ENCODE measurements around the gene KRTAP10-2.

GRCh38 chr21:44568261-44568660, 17.0 kb upstream of the KRTAP10-2 start:
- TF ChIP-seq CTCF (conservative IDR thresholded peaks at IDR 0.05; ENCODE audit: low read depth in 2 of 2) (no peak), STAT1 (IDR thresholded peaks at IDR 0.05; ENCODE audit: unreplicated experiment) (no peak), POLR2AphosphoS5 (IDR thresholded peaks at IDR 0.05; ENCODE audit: low read depth) (no peak), EZH2 (IDR thresholded peaks at IDR 0.05; ENCODE audit: low read depth, unreplicated experiment) (no peak), REST (IDR thresholded peaks at IDR 0.05; ENCODE audit: unreplicated experiment) (no peak), ETS1 (IDR thresholded peaks at IDR 0.05) (no peak), NANOG (IDR thresholded peaks at IDR 0.05; ENCODE audit: borderline replicate concordance) (no peak), CREB1 (CRISPR knock-in tag; IDR thresholded peaks at IDR 0.05; ENCODE audit: low read depth) (no peak), ZNF331 (CRISPR knock-in tag; IDR thresholded peaks at IDR 0.05; ENCODE audit: low read depth) (no peak), JUNB (IDR thresholded peaks at IDR 0.05; ENCODE audit: unreplicated experiment) (no peak), EZH2phosphoT487 (IDR thresholded peaks at IDR 0.05; ENCODE audit: unreplicated experiment) (no peak), ZNF462 (CRISPR knock-in tag; IDR thresholded peaks at IDR 0.05) (no peak), ZNF114 (CRISPR knock-in tag; IDR thresholded peaks at IDR 0.05) (no peak)

All from GM23338 (cell line).